Calu3 (cell line): ENCODE measurements around the gene PLEKHG3. TPM values are rescaled to one million over a fixed set of nuclear protein-coding genes. Genes with fewer than 3 reads are reported as not detected.

ENCODE experiments used
- BruUV-seq: library from RNA; stranded (reverse); fragments of 400-500 nt; replicated peaks from 2 replicates; lab custom pipeline; 2021; lab: Mats Ljungman, UMichigan
- CTCF ChIA-PET: fragments of 300-600 bp; sonication (Branson Sonifier 250); formaldehyde crosslinking; loops from one replicate; lab custom pipeline; 2022; ENCODE audit warnings: antibody characterized with exemption; lab: Charles Lee
- DNase-seq: peaks from one replicate; pipeline ENCODE4 v3.0.0; 2022
- H3K27ac Mint-ChIP-seq: one replicate; pipeline ENCODE4 v1.8.0; 2022; ENCODE audit warnings: mixed read lengths; ENCODE audit not compliant: unreplicated experiment
- H3K27me3 Mint-ChIP-seq: one replicate; pipeline ENCODE4 v1.8.0; 2022; ENCODE audit warnings: mixed read lengths; ENCODE audit not compliant: unreplicated experiment
- H3K36me3 Mint-ChIP-seq: one replicate; pipeline ENCODE4 v1.8.0; 2022; ENCODE audit warnings: mild to moderate bottlenecking, moderate library complexity, mixed read lengths; ENCODE audit not compliant: insufficient read depth, unreplicated experiment
- H3K4me1 Mint-ChIP-seq: one replicate; pipeline ENCODE4 v1.8.0; 2022; ENCODE audit warnings: mild to moderate bottlenecking, low read depth, mixed read lengths; ENCODE audit not compliant: unreplicated experiment
- H3K4me3 Mint-ChIP-seq: one replicate; pipeline ENCODE4 v1.8.0; 2022; ENCODE audit warnings: mild to moderate bottlenecking, low read depth, moderate library complexity, mixed read lengths; ENCODE audit not compliant: unreplicated experiment
- H3K9me3 Mint-ChIP-seq: one replicate; pipeline ENCODE4 v1.8.0; 2022; ENCODE audit warnings: low read depth, mixed read lengths; ENCODE audit not compliant: unreplicated experiment
- intact Hi-C: fragments of 100-400 bp; cut with micrococcal nuclease; formaldehyde crosslinking; loops from one replicate; pipeline ENCODE4 v1.10.0; 2022; ENCODE audit not compliant: unreplicated experiment
- total RNA-seq: library from RNA; stranded (reverse); gene quantifications from 2 replicates; pipeline ENCODE4 v1.2.3, GENCODE V29; 2022
- TF ChIP-seq, protein P1 (sequence below): fragments of 200-600 bp; IDR thresholded peaks from one replicate; pipeline ENCODE4 v1.8.0; 2022; ENCODE audit warnings: antibody characterized with exemption; ENCODE audit not compliant: unreplicated experiment

The PLEKHG3 gene
- total RNA-seq, 1 experiment from 2014 or later, result 39.0 TPM

DNA sequence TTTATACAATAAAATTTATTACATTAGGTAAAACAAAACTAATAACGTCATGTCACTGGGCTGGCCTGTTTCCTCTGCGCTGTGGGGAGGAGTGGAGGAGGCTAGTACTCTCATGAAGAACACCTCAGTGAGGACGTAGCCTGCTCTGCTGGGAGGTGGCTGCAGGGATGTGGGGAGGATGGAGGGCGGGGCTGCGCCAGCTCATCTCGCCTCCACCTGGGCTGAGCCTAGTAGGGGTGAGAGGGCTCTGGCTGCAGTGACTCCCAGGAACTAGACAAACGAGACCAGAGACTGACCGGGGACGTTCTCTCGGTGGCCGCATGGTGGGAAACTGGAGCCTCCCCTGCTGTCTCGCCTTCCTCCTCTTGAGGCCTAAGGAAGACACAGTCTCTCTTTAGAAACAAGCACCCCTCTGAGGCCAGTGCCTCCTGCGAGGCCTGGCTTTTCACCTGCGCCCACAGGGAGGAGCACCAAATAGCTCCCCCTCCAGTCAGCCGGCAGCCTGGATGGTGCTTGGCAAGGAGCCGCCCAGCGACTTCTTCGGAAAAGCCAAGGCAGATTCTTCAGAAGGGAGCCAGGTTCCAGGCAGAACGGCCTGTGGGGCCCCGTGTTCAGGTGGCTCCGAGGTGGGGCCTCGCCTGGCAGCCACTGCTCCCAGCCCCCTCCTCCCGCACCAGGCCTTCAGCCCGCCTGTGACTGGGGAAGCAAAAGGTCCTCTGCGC, 62.4 kb downstream of the PLEKHG3 start:
- no peak overlapping the region for H3K27ac Mint-ChIP-seq
- CTCF ChIA-PET, result interaction anchor here (0.6 kb wide), 1 partner anchor 125 kb away, joined by 3 read pairs; no protein-coding TSS in a partner anchor
- peaks cover 10% of the 10 kb centered on the region for H3K4me1 Mint-ChIP-seq
- no peaks in the 10 kb centered on the region for H3K9me3 Mint-ChIP-seq
- no TSS peak for BruUV-seq
- intact Hi-C loops, result no loop called here
- H3K36me3 Mint-ChIP-seq, result no peaks in the 10 kb centered on the region
- H3K4me3 Mint-ChIP-seq, result no peak overlapping the region
- TF ChIP-seq, protein P1, sequence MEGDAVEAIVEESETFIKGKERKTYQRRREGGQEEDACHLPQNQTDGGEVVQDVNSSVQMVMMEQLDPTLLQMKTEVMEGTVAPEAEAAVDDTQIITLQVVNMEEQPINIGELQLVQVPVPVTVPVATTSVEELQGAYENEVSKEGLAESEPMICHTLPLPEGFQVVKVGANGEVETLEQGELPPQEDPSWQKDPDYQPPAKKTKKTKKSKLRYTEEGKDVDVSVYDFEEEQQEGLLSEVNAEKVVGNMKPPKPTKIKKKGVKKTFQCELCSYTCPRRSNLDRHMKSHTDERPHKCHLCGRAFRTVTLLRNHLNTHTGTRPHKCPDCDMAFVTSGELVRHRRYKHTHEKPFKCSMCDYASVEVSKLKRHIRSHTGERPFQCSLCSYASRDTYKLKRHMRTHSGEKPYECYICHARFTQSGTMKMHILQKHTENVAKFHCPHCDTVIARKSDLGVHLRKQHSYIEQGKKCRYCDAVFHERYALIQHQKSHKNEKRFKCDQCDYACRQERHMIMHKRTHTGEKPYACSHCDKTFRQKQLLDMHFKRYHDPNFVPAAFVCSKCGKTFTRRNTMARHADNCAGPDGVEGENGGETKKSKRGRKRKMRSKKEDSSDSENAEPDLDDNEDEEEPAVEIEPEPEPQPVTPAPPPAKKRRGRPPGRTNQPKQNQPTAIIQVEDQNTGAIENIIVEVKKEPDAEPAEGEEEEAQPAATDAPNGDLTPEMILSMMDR, result no peak
- DNase-seq, result no peak
- H3K27me3 Mint-ChIP-seq, result peaks cover 28% of the 10 kb centered on the region

DNA sequence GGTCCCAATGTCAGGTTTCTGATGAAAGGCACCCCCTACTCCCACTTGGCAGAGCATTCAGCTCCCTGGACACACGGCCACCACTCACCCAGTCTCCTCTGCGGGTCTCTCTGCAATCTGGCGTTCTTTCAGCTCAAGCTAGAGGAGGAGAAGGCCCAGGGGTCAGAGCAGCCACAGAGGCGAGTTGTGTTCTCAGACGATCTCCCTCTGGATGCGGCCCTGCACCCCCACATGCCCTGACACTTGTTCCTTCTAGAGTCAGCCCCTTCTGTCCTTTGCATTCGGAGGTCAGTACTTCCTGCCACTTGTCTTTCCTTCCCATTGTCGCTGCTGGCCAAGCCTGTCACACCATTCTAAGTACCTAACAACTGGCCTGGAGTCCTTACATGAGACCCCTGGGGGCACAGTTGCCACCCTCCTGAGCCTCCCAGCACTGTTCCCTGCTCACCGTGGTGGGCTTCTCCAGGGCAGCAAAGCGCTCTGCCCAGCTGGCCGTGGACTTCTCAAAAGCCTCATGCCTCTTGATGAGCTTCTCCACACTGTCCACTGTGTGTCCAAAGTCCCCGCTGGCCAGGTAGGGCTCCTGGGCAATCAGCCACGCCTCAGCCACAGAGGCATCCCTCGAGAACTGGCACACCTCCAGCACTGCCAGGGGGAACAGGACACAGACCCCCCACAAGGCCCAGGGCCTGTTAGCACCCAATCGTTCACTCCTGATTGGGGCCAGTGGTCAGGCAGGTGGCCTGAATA, 63.2 kb downstream of the PLEKHG3 start:
- CTCF ChIA-PET, result interaction anchor here (0.6 kb wide), 3 partner anchors 96 to 465 kb away, joined by 3 to 4 read pairs (median 3); no protein-coding TSS in a partner anchor
- DNase-seq, result no peak
- intact Hi-C loops, result no loop called here

DNA sequence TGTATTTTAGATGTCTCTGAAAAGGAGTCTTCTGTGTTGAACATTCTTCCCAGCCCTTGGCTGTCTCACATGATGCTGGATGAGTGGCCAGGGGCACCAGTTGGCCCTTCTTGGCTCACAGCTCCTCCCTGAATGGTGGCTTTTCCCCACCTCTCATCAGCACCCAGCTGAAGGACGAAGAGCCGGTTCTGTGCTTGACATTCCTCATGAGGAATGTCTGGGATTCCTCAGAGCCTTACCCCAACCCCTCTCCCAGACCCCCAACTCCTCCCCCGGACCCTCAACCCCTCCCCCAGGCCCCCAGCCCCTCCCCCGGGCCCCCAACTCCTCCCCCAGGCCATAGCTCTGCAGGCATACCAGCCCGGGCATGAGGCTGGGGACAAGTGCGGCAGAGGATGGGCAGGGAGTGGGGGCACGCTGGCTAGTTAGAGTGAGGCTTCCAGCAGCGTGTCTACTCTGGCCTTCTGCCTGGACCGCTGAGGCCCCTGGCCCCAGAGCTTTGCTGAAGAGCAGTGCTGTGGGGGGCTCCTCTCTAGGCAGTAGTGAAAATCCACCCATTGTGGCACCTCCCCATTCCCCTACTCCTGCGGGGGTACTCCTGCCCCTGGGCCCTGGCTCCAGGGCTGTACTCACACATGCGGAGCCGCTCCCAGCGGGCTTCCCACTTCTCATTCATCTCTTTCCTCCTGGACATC, 64.3 kb downstream of the PLEKHG3 start:
- Mint-ChIP-seq H3K4me3 (no peak overlapping the region), H3K9me3 (no peaks in the 10 kb centered on the region), H3K36me3 (no peaks in the 10 kb centered on the region), H3K27me3 (peaks cover 32% of the 10 kb centered on the region), H3K4me1 (no peaks in the 10 kb centered on the region), H3K27ac (no peak overlapping the region)
- no TSS peak for BruUV-seq
- CTCF ChIA-PET, result interaction anchor here (0.6 to 1.0 kb wide), 3 partner anchors 10 to 123 kb away, joined by 3 read pairs; no protein-coding TSS in a partner anchor
- TF ChIP-seq, protein P1, result no peak
- intact Hi-C loops, result no loop called here
- no peak for DNase-seq

More for the DNA sequence above, 63.2 kb downstream of the PLEKHG3 start:
- no TSS peak for BruUV-seq
- no peak overlapping the region for H3K4me3 Mint-ChIP-seq
- H3K27ac Mint-ChIP-seq, result no peak overlapping the region
- peaks cover 32% of the 10 kb centered on the region for H3K27me3 Mint-ChIP-seq
- H3K4me1 Mint-ChIP-seq, result peaks cover 2% of the 10 kb centered on the region
- no peaks in the 10 kb centered on the region for H3K9me3 Mint-ChIP-seq
- H3K36me3 Mint-ChIP-seq, result no peaks in the 10 kb centered on the region
- TF ChIP-seq, protein P1, result no peak
